ENCODE measurements around the gene MET. TPM values are rescaled to one million over a fixed set of nuclear protein-coding genes. Genes with fewer than 3 reads are reported as not detected.

MET gene
- total RNA-seq, 2 donors from 2014 or later: 2.5 to 7.3 TPM

- no peak overlapping the region for H3K9ac ChIP-seq (ENCODE audit: extremely low read depth, low read length, poor library complexity, severe bottlenecking)
- no peak overlapping the region for H3K4me3 ChIP-seq (ENCODE audit: low read length)
- 85% methylated on average over 2 of the region's 2 CpGs; no CpG with 5 or more reads in 1 of the 2 experiments for WGBS, 2 experiments (ENCODE audit: insufficient coverage in 1 of 2, insufficient read length in 1 of 2)
- H3K36me3 ChIP-seq (ENCODE audit: control insufficient read depth, insufficient read depth, low read length): no peaks in the 10 kb centered on the region
- peaks cover 14% of the 10 kb centered on the region for H3K4me1 Mint-ChIP-seq
- H3K9me3 Mint-ChIP-seq: no peaks in the 10 kb centered on the region
- H3K27me3 Mint-ChIP-seq (ENCODE audit: insufficient read depth): no peaks in the 10 kb centered on the region
- H3K4me3 Mint-ChIP-seq: no peak overlapping the region
- no peaks in the 10 kb centered on the region for H3K36me3 Mint-ChIP-seq (ENCODE audit: low read depth)
- no peak overlapping the region for H3K27ac ChIP-seq (ENCODE audit: low read depth, low read length)
- DNase-seq: no peak
- H3K27me3 ChIP-seq (ENCODE audit: control insufficient read depth, insufficient read depth, low read length, poor library complexity, severe bottlenecking): no peaks in the 10 kb centered on the region
- TF ChIP-seq CTCF (conservative IDR thresholded peaks at IDR 0.05): no peak
- H3K9me3 ChIP-seq (ENCODE audit: control insufficient read depth, low read length): no peaks in the 10 kb centered on the region
- H3K27ac Mint-ChIP-seq: no peak overlapping the region
- H3K4me1 ChIP-seq (ENCODE audit: control insufficient read depth, insufficient read depth, low read length): no peaks in the 10 kb centered on the region
Observed at GRCh38 chr7:116702046-116702785, 30.2 kb downstream of the MET start.

- Histone ChIP-seq H3K4me1 (ENCODE audit: control insufficient read depth, insufficient read depth, low read length) (peaks cover 4% of the 10 kb centered on the region), H3K36me3 (ENCODE audit: control insufficient read depth, insufficient read depth, low read length) (no peaks in the 10 kb centered on the region), H3K9me3 (ENCODE audit: control insufficient read depth, low read length) (no peaks in the 10 kb centered on the region), H3K4me3 (ENCODE audit: low read length) (no peak overlapping the region), H3K9ac (ENCODE audit: extremely low read depth, low read length, poor library complexity, severe bottlenecking) (no peak overlapping the region), H3K27me3 (ENCODE audit: control insufficient read depth, insufficient read depth, low read length, poor library complexity, severe bottlenecking) (no peaks in the 10 kb centered on the region), H3K27ac (ENCODE audit: low read depth, low read length) (no peak overlapping the region)
- Mint-ChIP-seq H3K27me3 (ENCODE audit: insufficient read depth) (no peaks in the 10 kb centered on the region), H3K36me3 (ENCODE audit: low read depth) (no peaks in the 10 kb centered on the region), H3K4me3 (no peak overlapping the region), H3K27ac (no peak overlapping the region), H3K4me1 (peaks cover 15% of the 10 kb centered on the region), H3K9me3 (no peaks in the 10 kb centered on the region)
- 100% methylated on average over 2 of the region's 2 CpGs for WGBS, 2 experiments (ENCODE audit: insufficient coverage in 1 of 2, insufficient read length in 1 of 2)
- TF ChIP-seq CTCF (conservative IDR thresholded peaks at IDR 0.05): no peak
- no peak for DNase-seq
Observed at GRCh38 chr7:116704650-116705228, 32.7 kb downstream of the MET start.

- Histone ChIP-seq H3K9ac (ENCODE audit: extremely low read depth, low read length, poor library complexity, severe bottlenecking) (no peak overlapping the region), H3K27ac (ENCODE audit: low read depth, low read length) (no peak overlapping the region), H3K36me3 (ENCODE audit: control insufficient read depth, insufficient read depth, low read length) (no peaks in the 10 kb centered on the region), H3K9me3 (ENCODE audit: control insufficient read depth, low read length) (no peaks in the 10 kb centered on the region), H3K4me3 (ENCODE audit: low read length) (no peak overlapping the region), H3K4me1 (ENCODE audit: control insufficient read depth, insufficient read depth, low read length) (peaks cover 4% of the 10 kb centered on the region), H3K27me3 (ENCODE audit: control insufficient read depth, insufficient read depth, low read length, poor library complexity, severe bottlenecking) (no peaks in the 10 kb centered on the region)
- no peak for DNase-seq
- H3K4me3 Mint-ChIP-seq: no peak overlapping the region
- no peak for TF ChIP-seq CTCF (conservative IDR thresholded peaks at IDR 0.05)
- no peaks in the 10 kb centered on the region for H3K27me3 Mint-ChIP-seq (ENCODE audit: insufficient read depth)
- H3K36me3 Mint-ChIP-seq (ENCODE audit: low read depth): no peaks in the 10 kb centered on the region
- H3K27ac Mint-ChIP-seq: no peak overlapping the region
- H3K4me1 Mint-ChIP-seq: peaks cover 20% of the 10 kb centered on the region
- no peaks in the 10 kb centered on the region for H3K9me3 Mint-ChIP-seq
Observed at GRCh38 chr7:116705419-116705818, 33.4 kb downstream of the MET start.
